LNCaP clone FGC (cell line): ENCODE results near the gene TNFAIP3.

Experiments
- DNase-seq: peaks from one replicate; pipeline ENCODE4 v3.0.0-alpha.2; 2011; ENCODE audit warnings: low read depth
- H3K4me3 ChIP-seq: 2 replicates; pipeline ENCODE4 v1.5.1; 2011; ENCODE audit warnings: mild to moderate bottlenecking, low read depth, low read length, control low read depth
- TF ChIP-seq, protein P1 (sequence below): IDR thresholded peaks from 2 replicates; pipeline ENCODE4 v1.5.1; 2012; ENCODE audit warnings: mild to moderate bottlenecking; ENCODE audit not compliant: control insufficient read depth, insufficient read depth; ENCODE audit errors: extremely low read depth

Gene TNFAIP3

DNA sequence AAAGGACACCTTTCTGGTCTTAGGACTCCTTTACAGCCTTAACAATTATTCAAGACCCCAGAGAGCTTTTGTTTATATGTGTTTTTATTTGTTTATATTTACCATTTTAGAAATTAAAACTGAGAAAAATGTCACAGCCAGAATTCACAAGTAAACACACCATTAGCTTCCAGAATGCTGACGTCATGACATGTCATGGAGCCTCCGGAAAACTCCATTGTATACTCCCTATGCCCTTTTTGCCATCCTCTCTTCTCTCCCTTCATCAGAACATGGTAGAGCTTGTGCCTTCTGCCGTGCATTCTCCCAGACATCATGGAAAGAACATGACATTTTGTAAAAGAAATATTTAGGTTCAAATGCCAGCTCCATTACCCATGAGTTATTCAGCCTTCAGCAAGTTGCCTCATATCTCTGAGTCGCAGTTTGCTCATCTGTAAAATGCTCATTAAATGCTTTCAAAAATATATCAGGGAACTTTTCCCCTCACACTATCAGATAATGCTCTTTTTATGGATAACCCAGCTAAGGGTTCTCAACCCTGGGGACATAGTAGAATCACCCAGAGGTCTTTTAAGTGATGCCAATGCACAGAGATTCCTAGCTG lies 27.8 kb downstream of the TNFAIP3 start:
- no peak for DNase-seq
- TF ChIP-seq, protein P1, sequence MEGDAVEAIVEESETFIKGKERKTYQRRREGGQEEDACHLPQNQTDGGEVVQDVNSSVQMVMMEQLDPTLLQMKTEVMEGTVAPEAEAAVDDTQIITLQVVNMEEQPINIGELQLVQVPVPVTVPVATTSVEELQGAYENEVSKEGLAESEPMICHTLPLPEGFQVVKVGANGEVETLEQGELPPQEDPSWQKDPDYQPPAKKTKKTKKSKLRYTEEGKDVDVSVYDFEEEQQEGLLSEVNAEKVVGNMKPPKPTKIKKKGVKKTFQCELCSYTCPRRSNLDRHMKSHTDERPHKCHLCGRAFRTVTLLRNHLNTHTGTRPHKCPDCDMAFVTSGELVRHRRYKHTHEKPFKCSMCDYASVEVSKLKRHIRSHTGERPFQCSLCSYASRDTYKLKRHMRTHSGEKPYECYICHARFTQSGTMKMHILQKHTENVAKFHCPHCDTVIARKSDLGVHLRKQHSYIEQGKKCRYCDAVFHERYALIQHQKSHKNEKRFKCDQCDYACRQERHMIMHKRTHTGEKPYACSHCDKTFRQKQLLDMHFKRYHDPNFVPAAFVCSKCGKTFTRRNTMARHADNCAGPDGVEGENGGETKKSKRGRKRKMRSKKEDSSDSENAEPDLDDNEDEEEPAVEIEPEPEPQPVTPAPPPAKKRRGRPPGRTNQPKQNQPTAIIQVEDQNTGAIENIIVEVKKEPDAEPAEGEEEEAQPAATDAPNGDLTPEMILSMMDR, result no peak

DNA sequence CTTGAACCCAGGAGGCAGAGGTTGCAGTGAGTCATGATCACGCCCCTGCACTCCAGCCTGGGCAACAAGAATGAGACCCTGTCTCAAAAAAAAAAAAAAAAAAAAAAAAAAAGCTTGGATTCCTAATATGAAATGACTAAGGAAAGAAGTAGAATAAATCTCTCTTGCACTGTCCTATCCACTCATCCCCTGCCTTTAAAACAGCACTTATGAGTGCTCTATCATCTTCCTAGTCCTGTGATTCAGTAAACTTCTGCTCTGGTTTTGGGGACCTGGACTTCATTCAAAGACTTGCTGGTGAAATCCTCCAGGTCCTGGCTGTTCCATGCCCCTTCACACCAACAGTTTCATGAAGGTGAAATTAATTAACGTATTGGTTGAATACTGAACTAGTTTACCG lies 29.6 kb downstream of the TNFAIP3 start:
- DNase-seq, result no peak
- TF ChIP-seq, protein P1, result no peak
- no peak overlapping the region for H3K4me3 ChIP-seq

More for the DNA sequence above, 27.8 kb downstream of the TNFAIP3 start:
- H3K4me3 ChIP-seq, result no peak overlapping the region

DNA sequence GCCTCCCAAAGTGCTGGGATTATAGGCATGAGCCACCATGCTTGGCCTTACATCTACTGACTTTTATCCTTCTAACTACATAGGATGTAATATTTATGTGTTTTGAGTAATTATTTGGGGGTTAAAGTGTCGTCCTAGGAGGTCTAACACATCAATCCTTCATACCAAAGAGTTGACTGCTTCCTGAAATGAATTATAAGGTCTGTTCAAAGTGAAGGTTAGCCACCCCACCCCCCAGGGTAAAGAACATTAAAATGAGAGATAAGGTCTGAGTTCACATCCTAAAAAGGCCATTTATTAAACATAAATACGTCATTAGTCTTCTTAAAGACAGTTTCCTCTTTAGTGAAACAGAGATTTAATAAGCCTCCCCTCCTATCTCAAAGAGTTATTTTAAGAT lies 33.8 kb downstream of the TNFAIP3 start:
- H3K4me3 ChIP-seq, result no peak overlapping the region
- TF ChIP-seq, protein P1, result no peak
- no peak for DNase-seq

DNA sequence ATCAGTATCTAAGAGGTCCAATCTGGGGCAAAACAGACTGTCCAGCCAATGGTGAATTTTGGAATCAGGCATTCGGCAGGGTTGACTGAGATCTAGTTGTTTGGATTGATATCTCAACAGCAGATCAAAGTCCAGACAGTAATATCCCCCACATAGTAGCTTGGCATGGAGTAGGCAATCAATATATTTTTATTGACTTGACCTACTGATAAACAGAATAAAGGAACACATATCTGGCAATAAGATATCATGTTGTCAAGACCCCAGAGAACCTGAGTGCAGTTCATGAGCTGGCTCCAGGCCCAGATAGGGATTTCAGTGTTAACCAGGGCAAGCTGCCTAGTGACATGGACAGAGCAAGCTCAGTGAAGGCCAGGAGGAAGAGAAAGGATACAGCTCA lies 34.4 kb downstream of the TNFAIP3 start:
- H3K4me3 ChIP-seq, result no peak overlapping the region
- TF ChIP-seq, protein P1, result no peak
- DNase-seq, result no peak

DNA sequence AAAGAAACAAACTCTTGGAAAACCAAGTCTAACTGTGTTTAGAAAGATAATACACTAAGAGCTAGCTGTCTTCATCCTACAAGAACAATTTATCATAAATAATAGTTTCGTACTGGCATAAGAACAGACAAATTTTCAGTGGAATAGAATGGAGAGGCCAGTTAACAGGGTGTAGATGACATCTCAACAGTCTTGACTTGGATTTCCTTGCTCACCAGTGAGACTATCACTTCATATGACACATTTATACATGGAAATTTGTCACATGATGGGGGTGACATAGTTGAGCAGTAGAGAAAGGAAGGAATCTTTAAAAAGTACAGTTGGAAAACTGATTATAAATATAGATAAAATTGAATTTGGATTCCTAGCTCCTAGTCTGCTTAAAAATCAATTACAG lies 35.6 kb downstream of the TNFAIP3 start:
- no peak for DNase-seq
- H3K4me3 ChIP-seq, result no peak overlapping the region
- TF ChIP-seq, protein P1, result no peak

DNA sequence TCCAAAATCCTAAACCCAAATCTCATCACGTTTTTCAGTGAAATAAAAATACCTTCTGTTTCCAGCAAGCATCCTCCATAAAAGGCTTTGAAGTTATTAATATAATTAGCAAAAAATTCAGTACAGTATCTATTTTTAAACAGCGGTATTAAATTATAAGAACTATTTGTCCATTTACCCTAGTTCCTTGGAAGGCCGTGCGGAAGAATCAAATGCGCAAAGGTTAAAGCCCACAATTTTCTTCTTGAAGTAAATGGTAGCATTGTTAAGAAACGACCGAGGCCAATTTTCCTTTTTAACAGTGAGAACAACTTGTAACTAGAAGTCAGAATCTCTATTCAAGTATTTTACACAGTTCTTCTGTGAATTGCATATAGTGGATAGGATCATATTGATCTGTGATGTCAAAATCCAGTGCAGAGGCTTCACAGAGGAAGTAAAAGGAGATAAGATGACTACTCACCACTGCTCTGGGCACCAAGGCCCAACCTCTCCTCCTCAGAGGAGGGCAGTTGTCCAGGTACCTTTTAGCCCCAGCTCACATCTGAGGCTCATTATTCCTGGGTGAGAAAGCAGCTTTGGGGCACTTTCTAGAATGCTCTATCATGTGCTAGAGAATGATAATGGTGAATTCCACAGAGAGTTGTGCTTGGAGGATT lies 36.3 kb downstream of the TNFAIP3 start:
- TF ChIP-seq, protein P1, result no peak
- H3K4me3 ChIP-seq, result no peak overlapping the region
- no peak for DNase-seq
